PC-3 (cell line): Measurements from ENCODE around the gene CLIC5. TPM values are rescaled to one million over a fixed set of nuclear protein-coding genes. Genes with fewer than 3 reads are reported as not detected.

ENCODE experiments used
- ATAC-seq: fragments of 200-7000 bp; cut with Tn5 transposase; 2 replicates; pipeline ENCODE4 v1.9.1; 2020; ENCODE audit warnings: mild to moderate bottlenecking, moderate library complexity
- BruUV-seq: library from RNA; stranded (reverse); fragments of 400-500 nt; replicated peaks from 2 replicates; lab custom pipeline; 2021; lab: Mats Ljungman, UMichigan
- CTCF ChIA-PET: fragments of 300-600 bp; sonication (Branson Sonifier 250); formaldehyde crosslinking; loops from one replicate; lab custom pipeline; 2022; ENCODE audit warnings: antibody characterized with exemption; lab: Charles Lee
- POLR2A ChIA-PET: fragments of 300-600 bp; sonication (Branson Sonifier 250); formaldehyde crosslinking; loops from one replicate; lab custom pipeline; 2022; ENCODE audit warnings: antibody characterized with exemption; ENCODE audit not compliant: unreplicated experiment; lab: Charles Lee
- DNase-seq: peaks from one replicate; pipeline ENCODE4 v3.0.0-alpha.2; 2015
- H2AFZ ChIP-seq: fragments of 300-600 bp; sonication (generic); 2 replicates; pipeline ENCODE4 v1.6.0; 2016; ENCODE audit warnings: antibody characterized with exemption, low read length
- H3F3A ChIP-seq: fragments of 300-600 bp; sonication (generic); one replicate; pipeline ENCODE4 v1.6.0; 2017; ENCODE audit warnings: antibody characterized with exemption, low read length, control low read depth, mild to moderate bottlenecking; ENCODE audit not compliant: unreplicated experiment
- H3K27ac ChIP-seq: fragments of 300-600 bp; sonication (generic); 2 replicates; pipeline ENCODE4 v1.5.1; 2016; ENCODE audit warnings: mild to moderate bottlenecking, low read length
- H3K27me3 ChIP-seq: fragments of 300-600 bp; sonication (generic); 2 replicates; pipeline ENCODE4 v1.6.1; 2016; ENCODE audit warnings: low read length, mixed read lengths
- H3K36me3 ChIP-seq: fragments of 300-600 bp; sonication (generic); 2 replicates; pipeline ENCODE4 v1.6.1; 2016; ENCODE audit warnings: low read depth, mixed run types, low read length, mixed read lengths
- H3K4me1 ChIP-seq: fragments of 300-600 bp; sonication (generic); 2 replicates; pipeline ENCODE4 v1.5.1; 2016; ENCODE audit warnings: low read length; ENCODE audit not compliant: insufficient read depth
- H3K4me2 ChIP-seq: fragments of 300-600 bp; sonication (generic); 2 replicates; pipeline ENCODE4 v1.6.0; 2016; ENCODE audit warnings: low read length
- H3K4me3 ChIP-seq: fragments of 300-600 bp; sonication (generic); 2 replicates; pipeline ENCODE4 v1.5.1; 2016; ENCODE audit warnings: mild to moderate bottlenecking, low read length, mixed read lengths
- H3K79me2 ChIP-seq: fragments of 300-600 bp; sonication (generic); 2 replicates; pipeline ENCODE4 v1.6.1; 2017; ENCODE audit warnings: low read length, mixed read lengths
- H3K9ac ChIP-seq: fragments of 300-600 bp; sonication (generic); 2 replicates; pipeline ENCODE4 v1.6.0; 2016; ENCODE audit warnings: mild to moderate bottlenecking, low read length
- H3K9me2 ChIP-seq: fragments of 300-600 bp; sonication (generic); replicated peaks from 2 replicates; pipeline ENCODE4 v1.6.1; 2016; ENCODE audit warnings: mixed run types, low read length, mixed read lengths
- H3K9me3 ChIP-seq: fragments of 300-600 bp; sonication (generic); 2 replicates; pipeline ENCODE4 v1.6.1; 2016; ENCODE audit warnings: low read length, mixed read lengths
- H4K20me1 ChIP-seq: fragments of 300-600 bp; sonication (generic); 2 replicates; pipeline ENCODE4 v1.6.1; 2016; ENCODE audit warnings: low read length, mixed read lengths
- EZH2 ChIP-seq: fragments of 300-600 bp; sonication (generic); IDR thresholded peaks from one replicate; pipeline ENCODE4 v1.6.1; 2017; ENCODE audit warnings: antibody characterized with exemption, mild to moderate bottlenecking, low read length; ENCODE audit not compliant: unreplicated experiment
- EZH2phosphoT487 ChIP-seq: fragments of 300-600 bp; sonication (generic); IDR thresholded peaks from 2 replicates; pipeline ENCODE4 v1.6.1; 2018; ENCODE audit warnings: mild to moderate bottlenecking, antibody characterized with exemption, low read length, borderline replicate concordance
- intact Hi-C: fragments of 100-400 bp; cut with micrococcal nuclease; formaldehyde crosslinking; loops from 2 replicates; pipeline ENCODE4 v1.9.0; 2023
- total RNA-seq: library from RNA; depleted of rRNA; stranded (reverse); fragments of >200 nt; gene quantifications from 2 replicates; pipeline ENCODE4 v1.2.3, GENCODE V29; 2014
- TF ChIP-seq, protein P1 (sequence below): fragments of 300-600 bp; sonication (generic); conservative IDR thresholded peaks from 2 replicates; pipeline ENCODE4 v1.5.1; 2017; ENCODE audit warnings: antibody characterized with exemption, low read depth, mild to moderate bottlenecking, low read length

Gene CLIC5
- total RNA-seq, 1 experiment from 2014 or later, result not detected

GRCh38 chr6:46057792-46058191, 42.1 kb upstream of the CLIC5 start:
- CTCF ChIA-PET, result no interaction called here
- BruUV-seq, result no TSS peak
- H3K9me3 ChIP-seq, result no peaks in the 10 kb centered on the region
- ATAC-seq (no peak), DNase-seq (no peak)
- H3K9ac ChIP-seq, result no peak overlapping the region
- POLR2A ChIA-PET, result no interaction called here
- H3K9me2 ChIP-seq, result no peaks in the 10 kb centered on the region
- H3K4me3 ChIP-seq, result no peak overlapping the region
- intact Hi-C loops, result no loop called here
- no peaks in the 10 kb centered on the region for H4K20me1 ChIP-seq
- no peaks in the 10 kb centered on the region for H3K79me2 ChIP-seq
- no peaks in the 10 kb centered on the region for H3F3A ChIP-seq
- TF ChIP-seq EZH2 (no peak), EZH2phosphoT487 (no peak)
- TF ChIP-seq, protein P1, sequence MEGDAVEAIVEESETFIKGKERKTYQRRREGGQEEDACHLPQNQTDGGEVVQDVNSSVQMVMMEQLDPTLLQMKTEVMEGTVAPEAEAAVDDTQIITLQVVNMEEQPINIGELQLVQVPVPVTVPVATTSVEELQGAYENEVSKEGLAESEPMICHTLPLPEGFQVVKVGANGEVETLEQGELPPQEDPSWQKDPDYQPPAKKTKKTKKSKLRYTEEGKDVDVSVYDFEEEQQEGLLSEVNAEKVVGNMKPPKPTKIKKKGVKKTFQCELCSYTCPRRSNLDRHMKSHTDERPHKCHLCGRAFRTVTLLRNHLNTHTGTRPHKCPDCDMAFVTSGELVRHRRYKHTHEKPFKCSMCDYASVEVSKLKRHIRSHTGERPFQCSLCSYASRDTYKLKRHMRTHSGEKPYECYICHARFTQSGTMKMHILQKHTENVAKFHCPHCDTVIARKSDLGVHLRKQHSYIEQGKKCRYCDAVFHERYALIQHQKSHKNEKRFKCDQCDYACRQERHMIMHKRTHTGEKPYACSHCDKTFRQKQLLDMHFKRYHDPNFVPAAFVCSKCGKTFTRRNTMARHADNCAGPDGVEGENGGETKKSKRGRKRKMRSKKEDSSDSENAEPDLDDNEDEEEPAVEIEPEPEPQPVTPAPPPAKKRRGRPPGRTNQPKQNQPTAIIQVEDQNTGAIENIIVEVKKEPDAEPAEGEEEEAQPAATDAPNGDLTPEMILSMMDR, result no peak
- H3K36me3 ChIP-seq, result no peaks in the 10 kb centered on the region
- H2AFZ ChIP-seq, result no peak overlapping the region
- 0 out of 2 replicates have a peak, but pooled peaks cover 4% of the 10 kb centered on the region for H3K4me1 ChIP-seq
- peaks cover 70% of the 10 kb centered on the region for H3K27me3 ChIP-seq
- no peak overlapping the region for H3K4me2 ChIP-seq
- H3K27ac ChIP-seq, result no peak overlapping the region

- H3K4me2 ChIP-seq, result no peak overlapping the region
- TF ChIP-seq, protein P1, result no peak
- TF ChIP-seq EZH2, result no peak
- TF ChIP-seq EZH2phosphoT487, result no peak
- H3K9ac ChIP-seq, result no peak overlapping the region
- intact Hi-C loops, result no loop called here
- H3K4me1 ChIP-seq, result 0 out of 2 replicates have a peak, but pooled peaks cover 4% of the 10 kb centered on the region
- no peaks in the 10 kb centered on the region for H3K9me2 ChIP-seq
- H3K36me3 ChIP-seq, result no peaks in the 10 kb centered on the region
- ATAC-seq (no peak), DNase-seq (no peak)
- H2AFZ ChIP-seq, result no peak overlapping the region
- no peaks in the 10 kb centered on the region for H4K20me1 ChIP-seq
- CTCF ChIA-PET, result no interaction called here
- no peaks in the 10 kb centered on the region for H3K9me3 ChIP-seq
- BruUV-seq, result no TSS peak
- H3K27me3 ChIP-seq, result peaks cover 67% of the 10 kb centered on the region
- H3F3A ChIP-seq, result no peaks in the 10 kb centered on the region
- no peaks in the 10 kb centered on the region for H3K79me2 ChIP-seq
- POLR2A ChIA-PET, result no interaction called here
- no peak overlapping the region for H3K4me3 ChIP-seq
- H3K27ac ChIP-seq, result no peak overlapping the region
Measured at GRCh38 chr6:46056906-46057529, 41.4 kb upstream of the CLIC5 start.

DNA sequence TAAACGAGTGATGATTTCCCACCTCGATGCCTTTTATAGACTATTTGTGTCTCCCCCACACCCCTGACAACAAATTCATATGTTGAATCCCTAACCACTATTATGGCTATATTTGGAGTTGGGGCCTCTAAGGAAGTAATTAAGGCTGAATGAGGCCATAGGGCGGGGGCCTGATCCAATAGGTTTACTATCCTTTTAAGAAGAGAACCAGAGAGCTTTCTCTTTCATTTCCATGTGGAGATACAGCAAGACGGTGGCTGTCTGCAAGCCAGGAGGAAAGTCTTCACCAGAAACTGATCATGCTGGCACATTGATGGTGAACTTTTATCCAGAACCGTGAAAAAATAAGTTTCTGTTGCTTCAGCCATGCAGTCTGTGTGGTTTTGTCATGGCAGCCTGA, 38.9 kb upstream of the CLIC5 start:
- POLR2A ChIA-PET, result no interaction called here

More for the DNA sequence above, 38.9 kb upstream of the CLIC5 start:
- no peaks in the 10 kb centered on the region for H3K4me1 ChIP-seq
- no peak overlapping the region for H3K27ac ChIP-seq
- H3K4me3 ChIP-seq, result no peak overlapping the region
- no TSS peak for BruUV-seq
- CTCF ChIA-PET, result no interaction called here
- no peak overlapping the region for H2AFZ ChIP-seq
- no peaks in the 10 kb centered on the region for H3K9me3 ChIP-seq
- no peak for DNase-seq
- H3K4me2 ChIP-seq, result no peak overlapping the region
- ATAC-seq, result no peak
- peaks cover 66% of the 10 kb centered on the region for H3K27me3 ChIP-seq
- intact Hi-C loops, result no loop called here
- H3K9ac ChIP-seq, result no peak overlapping the region
- no peaks in the 10 kb centered on the region for H3K36me3 ChIP-seq
- no peaks in the 10 kb centered on the region for H4K20me1 ChIP-seq
- H3K9me2 ChIP-seq, result no peaks in the 10 kb centered on the region
- H3K79me2 ChIP-seq, result no peaks in the 10 kb centered on the region
- no peaks in the 10 kb centered on the region for H3F3A ChIP-seq
- TF ChIP-seq EZH2 (no peak), EZH2phosphoT487 (no peak)
- TF ChIP-seq, protein P1, result no peak
